HepG2 (cell line): ENCODE data around the gene CEACAM21. TPM values are rescaled to one million over a fixed set of nuclear protein-coding genes. Genes with fewer than 3 reads are reported as not detected.

Source experiments
- NCOA5 ChIP-seq: sonication (generic); formaldehyde crosslinking; IDR thresholded peaks from 2 replicates; pipeline ENCODE4 v1.4.0; 2020; ENCODE audit warnings: missing genetic modification reagents
- RAD51 ChIP-seq: fragments of 450-650 bp; IDR thresholded peaks from 2 replicates; pipeline ENCODE4 v1.6.1; 2016; ENCODE audit warnings: borderline replicate concordance
- RERE ChIP-seq: IDR thresholded peaks from 2 replicates; pipeline ENCODE4 v1.6.1; 2016; ENCODE audit warnings: low read depth, missing genetic modification reagents, missing compliant biosample characterization
- SAFB2 ChIP-seq: sonication (generic); formaldehyde crosslinking; IDR thresholded peaks from 2 replicates; pipeline ENCODE4 v1.5.1; 2020; ENCODE audit warnings: missing genetic modification reagents, low read depth, mild to moderate bottlenecking, borderline replicate concordance
- TBL1XR1 ChIP-seq: fragments of 150-350 bp; IDR thresholded peaks from 2 replicates; pipeline ENCODE4 v1.6.1; 2014; ENCODE audit warnings: borderline replicate concordance, low read length; ENCODE audit not compliant: partially characterized antibody
- TIGD3 ChIP-seq: sonication (generic); formaldehyde crosslinking; IDR thresholded peaks from 2 replicates; pipeline ENCODE4 v1.5.1; 2020; ENCODE audit warnings: mild to moderate bottlenecking, missing genetic modification reagents, borderline replicate concordance
- ZNF572 ChIP-seq: sonication (generic); formaldehyde crosslinking; IDR thresholded peaks from 2 replicates; pipeline ENCODE4 v1.5.1; 2020; ENCODE audit warnings: mild to moderate bottlenecking, missing genetic modification reagents
- ZNF605 ChIP-seq: sonication (generic); formaldehyde crosslinking; IDR thresholded peaks from 2 replicates; pipeline ENCODE4 v1.8.0; 2022; ENCODE audit warnings: mild to moderate bottlenecking, missing genetic modification reagents
- polyA plus RNA-seq, 8 experiments: library from polyadenylated mRNA; depleted of rRNA in 3 of 8; stranded (reverse) in 7 of 8; unstranded in 1 of 8; fragments of >200 nt; fragmentation: Illumina TruSeq in 4 of 8; extraction: Trizol in 4 of 8; gene quantifications; 2 replicates each; pipeline versions ENCODE4 v1.2.1 to v1.2.3, GENCODE V29; 2011 to 2016; ENCODE audit warnings: low read depth in 4 of 8, missing spikeins in 1 of 8, mixed read lengths in 1 of 8; ENCODE audit not compliant: insufficient read depth in 1 of 8
- total RNA-seq, 5 experiments: library from RNA; depleted of rRNA; stranded (reverse); fragments of >200 nt; fragmentation: Illumina TruSeq; extraction: Trizol; gene quantifications; 2 replicates each; pipeline ENCODE4 v1.2.3, GENCODE V29; 2016; ENCODE audit warnings: low read depth in 1 of 5

CEACAM21 gene
- total and polyA plus RNA-seq, 2 of the 13 experiments (the other 11 are each of a cell fraction or from before 2014, with no cell fraction given), result 0.05 TPM; not detected in 1

- TF ChIP-seq TBL1XR1 (no peak), RERE (CRISPR knock-in tag) (no peak), TIGD3 (CRISPR knock-in tag) (no peak), SAFB2 (CRISPR knock-in tag) (no peak), NCOA5 (CRISPR knock-in tag) (no peak), RAD51 (no peak), ZNF605 (CRISPR knock-in tag) (no peak), ZNF572 (no peak)
These were observed 1.9 kb downstream of the CEACAM21 start (continued) for GRCh38 chr19:41577833-41578232.
